ENCODE data around the gene CDH12. TPM values are rescaled to one million over a fixed set of nuclear protein-coding genes. Genes with fewer than 3 reads are reported as not detected.

Gene CDH12
- total RNA-seq, 1 experiment from 2014 or later: 2.3 TPM

DNA sequence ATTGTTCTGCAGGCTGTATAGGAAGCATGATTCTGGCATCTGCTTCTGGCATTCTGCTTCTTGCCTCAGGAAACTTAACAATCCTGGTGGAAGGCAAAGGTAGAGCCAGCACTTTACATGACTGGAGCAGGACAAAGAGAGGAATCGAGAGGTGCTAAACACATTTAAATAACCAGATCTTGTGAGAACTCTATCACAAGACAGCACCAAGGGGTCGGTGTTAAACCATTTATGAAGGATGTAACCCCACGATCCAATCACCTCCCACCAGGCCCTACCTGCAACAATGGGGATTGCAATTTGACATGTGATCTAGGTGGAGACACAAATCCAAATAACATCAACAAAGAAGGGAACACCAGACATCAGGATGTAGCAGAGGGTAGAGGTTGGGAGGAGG is 221.5 kb downstream of the CDH12 start:
- no peaks in the 10 kb centered on the region for H3K4me1 Mint-ChIP-seq (ENCODE audit: low read depth, unreplicated experiment)
- CTCF ChIA-PET: no interaction called here
- H3K36me3 Mint-ChIP-seq (ENCODE audit: insufficient read depth, unreplicated experiment): no peaks in the 10 kb centered on the region
- H3K4me3 Mint-ChIP-seq (ENCODE audit: low read depth, unreplicated experiment): no peak overlapping the region
- intact Hi-C loops (cut with micrococcal nuclease; ENCODE audit: unreplicated experiment): no loop called here
- BruUV-seq (replicated peaks): no TSS peak
- H3K27ac Mint-ChIP-seq (ENCODE audit: unreplicated experiment): no peak overlapping the region
- H3K9me3 Mint-ChIP-seq (ENCODE audit: low read depth, unreplicated experiment): peaks cover 4% of the 10 kb centered on the region
- TF ChIP-seq, protein P1, sequence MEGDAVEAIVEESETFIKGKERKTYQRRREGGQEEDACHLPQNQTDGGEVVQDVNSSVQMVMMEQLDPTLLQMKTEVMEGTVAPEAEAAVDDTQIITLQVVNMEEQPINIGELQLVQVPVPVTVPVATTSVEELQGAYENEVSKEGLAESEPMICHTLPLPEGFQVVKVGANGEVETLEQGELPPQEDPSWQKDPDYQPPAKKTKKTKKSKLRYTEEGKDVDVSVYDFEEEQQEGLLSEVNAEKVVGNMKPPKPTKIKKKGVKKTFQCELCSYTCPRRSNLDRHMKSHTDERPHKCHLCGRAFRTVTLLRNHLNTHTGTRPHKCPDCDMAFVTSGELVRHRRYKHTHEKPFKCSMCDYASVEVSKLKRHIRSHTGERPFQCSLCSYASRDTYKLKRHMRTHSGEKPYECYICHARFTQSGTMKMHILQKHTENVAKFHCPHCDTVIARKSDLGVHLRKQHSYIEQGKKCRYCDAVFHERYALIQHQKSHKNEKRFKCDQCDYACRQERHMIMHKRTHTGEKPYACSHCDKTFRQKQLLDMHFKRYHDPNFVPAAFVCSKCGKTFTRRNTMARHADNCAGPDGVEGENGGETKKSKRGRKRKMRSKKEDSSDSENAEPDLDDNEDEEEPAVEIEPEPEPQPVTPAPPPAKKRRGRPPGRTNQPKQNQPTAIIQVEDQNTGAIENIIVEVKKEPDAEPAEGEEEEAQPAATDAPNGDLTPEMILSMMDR (IDR thresholded peaks at IDR 0.05; ENCODE audit: unreplicated experiment): no peak
- DNase-seq: no peak
- no peaks in the 10 kb centered on the region for H3K27me3 Mint-ChIP-seq (ENCODE audit: unreplicated experiment)

DNA sequence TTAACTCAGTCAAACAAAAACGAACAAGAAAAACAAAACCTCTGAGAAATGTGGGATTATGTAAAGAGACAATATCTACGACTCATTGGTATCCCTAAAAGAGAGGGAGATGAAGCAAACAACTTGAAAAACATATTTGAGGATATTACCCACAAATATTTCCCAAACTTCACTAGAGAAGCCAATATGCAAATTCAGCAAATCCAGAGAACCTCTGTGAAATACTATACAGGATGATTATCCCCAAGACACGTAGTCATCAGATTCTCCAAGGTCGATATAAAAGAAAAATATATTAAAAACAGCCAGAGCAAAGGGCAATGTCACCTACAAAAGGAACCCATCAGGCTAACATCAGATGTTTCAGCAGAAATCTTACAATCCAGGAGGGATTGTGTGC is 226.1 kb downstream of the CDH12 start:
- H3K4me3 Mint-ChIP-seq (ENCODE audit: low read depth, unreplicated experiment): no peak overlapping the region
- CTCF ChIA-PET: no interaction called here
- intact Hi-C loops (cut with micrococcal nuclease; ENCODE audit: unreplicated experiment): no loop called here
- TF ChIP-seq, protein P1 (IDR thresholded peaks at IDR 0.05; ENCODE audit: unreplicated experiment): no peak
- no peaks in the 10 kb centered on the region for H3K27me3 Mint-ChIP-seq (ENCODE audit: unreplicated experiment)
- no peaks in the 10 kb centered on the region for H3K4me1 Mint-ChIP-seq (ENCODE audit: low read depth, unreplicated experiment)
- no TSS peak for BruUV-seq (replicated peaks)
- no peaks in the 10 kb centered on the region for H3K9me3 Mint-ChIP-seq (ENCODE audit: low read depth, unreplicated experiment)
- DNase-seq: no peak
- no peaks in the 10 kb centered on the region for H3K36me3 Mint-ChIP-seq (ENCODE audit: insufficient read depth, unreplicated experiment)
- no peak overlapping the region for H3K27ac Mint-ChIP-seq (ENCODE audit: unreplicated experiment)

DNA sequence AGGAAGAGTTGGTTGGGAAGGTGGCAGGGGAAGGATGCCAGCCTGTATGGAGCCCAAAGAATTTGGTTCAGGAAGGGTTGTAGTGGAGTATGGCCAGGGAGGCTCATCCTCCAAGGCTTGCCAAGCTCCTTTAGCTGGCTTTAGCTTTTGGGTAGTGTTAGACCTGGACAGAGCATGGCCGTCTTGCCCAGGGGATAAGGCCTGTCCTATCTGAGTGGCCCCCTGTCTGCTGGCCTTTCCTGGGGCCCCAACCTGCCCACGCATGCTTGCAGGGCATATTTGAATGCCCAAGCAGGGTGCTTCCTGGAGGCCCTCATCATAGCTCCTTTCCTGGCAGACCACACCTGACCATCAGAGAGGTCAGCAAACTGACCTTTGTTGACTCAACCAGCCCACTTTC is 227.7 kb downstream of the CDH12 start:
- no peak for DNase-seq
- H3K4me3 Mint-ChIP-seq (ENCODE audit: low read depth, unreplicated experiment): no peak overlapping the region
- no peaks in the 10 kb centered on the region for H3K27me3 Mint-ChIP-seq (ENCODE audit: unreplicated experiment)
- no peaks in the 10 kb centered on the region for H3K4me1 Mint-ChIP-seq (ENCODE audit: low read depth, unreplicated experiment)
- intact Hi-C loops (cut with micrococcal nuclease; ENCODE audit: unreplicated experiment): no loop called here
- no peak overlapping the region for H3K27ac Mint-ChIP-seq (ENCODE audit: unreplicated experiment)
- TF ChIP-seq, protein P1 (IDR thresholded peaks at IDR 0.05; ENCODE audit: unreplicated experiment): no peak
- CTCF ChIA-PET: no interaction called here
- no TSS peak for BruUV-seq (replicated peaks)
- H3K36me3 Mint-ChIP-seq (ENCODE audit: insufficient read depth, unreplicated experiment): no peaks in the 10 kb centered on the region
- H3K9me3 Mint-ChIP-seq (ENCODE audit: low read depth, unreplicated experiment): no peaks in the 10 kb centered on the region

DNA sequence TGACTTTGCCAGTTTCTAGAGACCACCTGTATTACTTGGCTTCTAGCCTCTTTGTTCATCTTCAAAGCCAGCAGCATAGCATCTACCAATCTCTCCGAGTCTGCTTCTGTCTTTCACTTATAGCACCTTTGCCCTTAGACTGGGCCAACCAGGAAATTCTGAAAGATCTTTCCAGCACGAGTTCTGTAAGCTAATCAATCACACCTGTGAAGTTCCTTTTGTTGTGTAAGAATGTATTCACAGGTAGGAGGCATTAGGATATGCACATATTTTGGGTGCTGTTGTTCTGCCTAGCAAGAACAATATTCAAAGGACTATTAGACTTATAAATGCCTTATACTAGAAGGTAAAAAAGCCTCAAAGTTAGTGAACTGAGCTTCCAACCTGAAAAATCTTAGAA is 232.1 kb downstream of the CDH12 start:
- CTCF ChIA-PET: no interaction called here
- intact Hi-C loops (cut with micrococcal nuclease; ENCODE audit: unreplicated experiment): no loop called here

More for the DNA sequence above, 232.1 kb downstream of the CDH12 start:
- H3K4me1 Mint-ChIP-seq (ENCODE audit: low read depth, unreplicated experiment): no peaks in the 10 kb centered on the region
- no peaks in the 10 kb centered on the region for H3K27me3 Mint-ChIP-seq (ENCODE audit: unreplicated experiment)
- H3K36me3 Mint-ChIP-seq (ENCODE audit: insufficient read depth, unreplicated experiment): no peaks in the 10 kb centered on the region
- BruUV-seq (replicated peaks): no TSS peak
- H3K27ac Mint-ChIP-seq (ENCODE audit: unreplicated experiment): no peak overlapping the region
- no peak for DNase-seq
- no peaks in the 10 kb centered on the region for H3K9me3 Mint-ChIP-seq (ENCODE audit: low read depth, unreplicated experiment)
- H3K4me3 Mint-ChIP-seq (ENCODE audit: low read depth, unreplicated experiment): no peak overlapping the region
- TF ChIP-seq, protein P1 (IDR thresholded peaks at IDR 0.05; ENCODE audit: unreplicated experiment): no peak
